Caco-2 (cell line): Measurements from ENCODE around the gene PIK3IP1. TPM values are rescaled to one million over a fixed set of nuclear protein-coding genes. Genes with fewer than 3 reads are reported as not detected.
"Not testable (repeated sequence)": the region's sequence is repeated elsewhere in the genome, so short reads cannot be mapped to it uniquely, and the experiment has no call there.

Experiments used
- BruUV-seq: library from RNA; stranded (reverse); fragments of 400-500 nt; replicated peaks from 2 replicates; lab custom pipeline; 2021; lab: Mats Ljungman, UMichigan
- CTCF ChIA-PET: fragments of 300-600 bp; sonication (Branson Sonifier 250); formaldehyde crosslinking; loops from one replicate; lab custom pipeline; 2022; ENCODE audit warnings: antibody characterized with exemption; lab: Charles Lee
- POLR2A ChIA-PET: fragments of 300-600 bp; sonication (Branson Sonifier 250); formaldehyde crosslinking; loops from one replicate; lab custom pipeline; 2022; ENCODE audit warnings: antibody characterized with exemption; lab: Charles Lee
- DNase-seq, 2 experiments: peaks; one replicate each; pipeline versions ENCODE4 v3.0.0 to v3.0.0-alpha.2; 2020 to 2022
- H3K27me3 ChIP-seq: replicated peaks from 2 replicates; pipeline ENCODE4 v1.6.0; 2011; ENCODE audit warnings: low read length; ENCODE audit not compliant: control insufficient read depth, insufficient read depth
- H3K36me3 ChIP-seq: 2 replicates; pipeline ENCODE4 v1.5.1; 2011; ENCODE audit warnings: low read length; ENCODE audit not compliant: control insufficient read depth, insufficient read depth
- H3K4me1 ChIP-seq: fragments of 250-450 bp; sonication (Bioruptor Pico); 2 replicates; pipeline ENCODE4 v1.5.1; 2020; ENCODE audit warnings: mild to moderate bottlenecking
- H3K4me3 ChIP-seq: 2 replicates; pipeline ENCODE4 v1.5.1; 2011; ENCODE audit warnings: low read depth, mild to moderate bottlenecking, control low read depth, low read length
- H3K9me3 ChIP-seq: fragments of 250-450 bp; sonication (Bioruptor Pico); 2 replicates; pipeline ENCODE4 v1.5.1; 2020; ENCODE audit warnings: mild to moderate bottlenecking, moderate library complexity
- H3K27ac Mint-ChIP-seq: one replicate; pipeline ENCODE4 v1.8.0; 2022; ENCODE audit warnings: mixed read lengths; ENCODE audit not compliant: unreplicated experiment
- H3K27me3 Mint-ChIP-seq: one replicate; pipeline ENCODE4 v1.8.0; 2022; ENCODE audit warnings: mixed read lengths; ENCODE audit not compliant: insufficient read depth, unreplicated experiment
- H3K36me3 Mint-ChIP-seq: one replicate; pipeline ENCODE4 v1.8.0; 2022; ENCODE audit warnings: mild to moderate bottlenecking, mixed read lengths; ENCODE audit not compliant: insufficient read depth, unreplicated experiment
- H3K4me1 Mint-ChIP-seq: one replicate; pipeline ENCODE4 v1.8.0; 2022; ENCODE audit warnings: low read depth, mixed read lengths; ENCODE audit not compliant: unreplicated experiment
- H3K4me3 Mint-ChIP-seq: one replicate; pipeline ENCODE4 v1.8.0; 2022; ENCODE audit warnings: mild to moderate bottlenecking, moderate library complexity, mixed read lengths; ENCODE audit not compliant: unreplicated experiment
- H3K9me3 Mint-ChIP-seq: one replicate; pipeline ENCODE4 v1.8.0; 2022; ENCODE audit warnings: mixed read lengths; ENCODE audit not compliant: unreplicated experiment
- intact Hi-C: fragments of 100-400 bp; cut with micrococcal nuclease; formaldehyde crosslinking; loops from one replicate; pipeline ENCODE4 v1.10.0; 2022; ENCODE audit not compliant: unreplicated experiment
- total RNA-seq: library from RNA; stranded (reverse); gene quantifications from 2 replicates; pipeline ENCODE4 v1.2.3, GENCODE V29; 2022
- TF ChIP-seq, protein P1 (sequence below), 2 experiments: fragments of 200-600 bp in 1 of 2; IDR thresholded peaks; 1 replicate in 1 of 2; 2 replicates in 1 of 2; pipeline versions ENCODE4 v1.5.1 to v1.8.0; 2011 to 2022; ENCODE audit warnings: antibody characterized with exemption in 1 of 2, control low read depth in 1 of 2, inconsistent platforms in 1 of 2, low read depth in 1 of 2, low read length in 1 of 2, mild to moderate bottlenecking in 1 of 2, moderate library complexity in 1 of 2; ENCODE audit not compliant: insufficient read depth in 1 of 2, severe bottlenecking in 1 of 2, unreplicated experiment in 1 of 2

The PIK3IP1 gene
- total RNA-seq, 1 experiment from 2014 or later: 0.68 TPM

DNA sequence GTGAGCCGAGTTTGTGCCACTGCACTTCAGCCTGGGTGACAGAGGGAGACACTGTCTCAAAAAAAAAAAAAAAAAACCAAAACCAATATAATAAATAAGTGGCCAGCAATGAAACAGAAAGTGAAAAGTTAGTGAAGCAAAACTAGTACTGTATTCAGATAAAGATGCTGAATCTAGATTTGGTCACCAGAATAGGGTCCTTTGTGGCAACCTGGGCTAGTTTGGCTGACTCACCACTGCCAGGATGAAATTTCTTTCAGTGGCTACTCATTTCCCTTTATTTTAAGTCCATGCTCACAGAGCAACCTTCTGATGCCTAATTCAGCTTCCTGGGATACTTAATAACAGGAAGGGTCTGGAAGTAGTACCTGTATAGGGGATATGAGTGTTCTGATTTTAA lies 54.2 kb downstream of the PIK3IP1 start:
- peaks cover 52% of the 10 kb centered on the region for H3K4me1 ChIP-seq
- no peaks in the 10 kb centered on the region for H3K27me3 ChIP-seq
- no TSS peak for BruUV-seq
- peaks cover 18% of the 10 kb centered on the region for H3K36me3 Mint-ChIP-seq
- H3K27me3 Mint-ChIP-seq: no peaks in the 10 kb centered on the region
- H3K9me3 ChIP-seq: no peaks in the 10 kb centered on the region
- intact Hi-C loops: loop anchor here (10.0 kb wide), 1 partner anchor 273 kb away; the partner anchor contains the start of genes MORC2 and TUG1
- ChIA-PET POLR2A (no interaction called here), CTCF (no interaction called here)
- peaks cover 30% of the 10 kb centered on the region for H3K4me1 Mint-ChIP-seq
- no peak overlapping the region for H3K27ac Mint-ChIP-seq
- no peaks in the 10 kb centered on the region for H3K9me3 Mint-ChIP-seq
- TF ChIP-seq, protein P1, sequence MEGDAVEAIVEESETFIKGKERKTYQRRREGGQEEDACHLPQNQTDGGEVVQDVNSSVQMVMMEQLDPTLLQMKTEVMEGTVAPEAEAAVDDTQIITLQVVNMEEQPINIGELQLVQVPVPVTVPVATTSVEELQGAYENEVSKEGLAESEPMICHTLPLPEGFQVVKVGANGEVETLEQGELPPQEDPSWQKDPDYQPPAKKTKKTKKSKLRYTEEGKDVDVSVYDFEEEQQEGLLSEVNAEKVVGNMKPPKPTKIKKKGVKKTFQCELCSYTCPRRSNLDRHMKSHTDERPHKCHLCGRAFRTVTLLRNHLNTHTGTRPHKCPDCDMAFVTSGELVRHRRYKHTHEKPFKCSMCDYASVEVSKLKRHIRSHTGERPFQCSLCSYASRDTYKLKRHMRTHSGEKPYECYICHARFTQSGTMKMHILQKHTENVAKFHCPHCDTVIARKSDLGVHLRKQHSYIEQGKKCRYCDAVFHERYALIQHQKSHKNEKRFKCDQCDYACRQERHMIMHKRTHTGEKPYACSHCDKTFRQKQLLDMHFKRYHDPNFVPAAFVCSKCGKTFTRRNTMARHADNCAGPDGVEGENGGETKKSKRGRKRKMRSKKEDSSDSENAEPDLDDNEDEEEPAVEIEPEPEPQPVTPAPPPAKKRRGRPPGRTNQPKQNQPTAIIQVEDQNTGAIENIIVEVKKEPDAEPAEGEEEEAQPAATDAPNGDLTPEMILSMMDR (IDR thresholded peaks at IDR 0.05; ENCODE audit: insufficient read depth in 1 of 2, low read depth in 1 of 2, low read length in 1 of 2, severe bottlenecking in 1 of 2, unreplicated experiment in 1 of 2): no peak
- no peaks in the 10 kb centered on the region; the same call in 1 of the 2 replicates for H3K36me3 ChIP-seq
- no peak overlapping the region for H3K4me3 ChIP-seq
- DNase-seq: no peak
- no peak overlapping the region for H3K4me3 Mint-ChIP-seq

DNA sequence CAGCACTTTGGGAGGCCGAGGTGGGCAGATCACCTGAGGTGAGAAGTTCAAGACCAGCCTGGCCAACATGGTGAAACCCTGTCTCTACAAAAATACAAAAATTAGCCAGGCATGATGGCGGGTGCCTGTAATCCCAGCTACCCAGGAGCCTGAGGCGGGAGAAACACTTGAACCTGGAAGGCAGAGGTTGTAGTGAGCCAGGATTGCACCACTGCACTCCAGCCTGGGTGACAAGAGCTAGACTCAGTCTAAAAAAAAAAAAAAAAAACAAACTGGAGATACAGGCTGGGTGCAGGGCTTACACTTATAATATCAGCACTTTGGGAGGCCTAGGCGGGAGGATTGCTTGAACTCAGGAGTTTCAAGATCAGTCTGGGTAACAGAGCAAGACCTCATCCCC lies 56.2 kb downstream of the PIK3IP1 start:
- Mint-ChIP-seq H3K36me3 (peaks cover 12% of the 10 kb centered on the region), H3K4me1 (peaks cover 15% of the 10 kb centered on the region)
- CTCF ChIA-PET, H3K4me3 Mint-ChIP-seq, H3K27me3 ChIP-seq, H3K27ac Mint-ChIP-seq, H3K9me3 ChIP-seq, H3K4me3 ChIP-seq, BruUV-seq, DNase-seq, H3K27me3 Mint-ChIP-seq, H3K36me3 ChIP-seq, H3K9me3 Mint-ChIP-seq, POLR2A ChIA-PET: not testable (repeated sequence)
- intact Hi-C loops: loop anchor here (10.0 kb wide), 1 partner anchor 271 kb away; the partner anchor contains the start of genes MORC2 and TUG1
- H3K4me1 ChIP-seq: peaks cover 37% of the 10 kb centered on the region

DNA sequence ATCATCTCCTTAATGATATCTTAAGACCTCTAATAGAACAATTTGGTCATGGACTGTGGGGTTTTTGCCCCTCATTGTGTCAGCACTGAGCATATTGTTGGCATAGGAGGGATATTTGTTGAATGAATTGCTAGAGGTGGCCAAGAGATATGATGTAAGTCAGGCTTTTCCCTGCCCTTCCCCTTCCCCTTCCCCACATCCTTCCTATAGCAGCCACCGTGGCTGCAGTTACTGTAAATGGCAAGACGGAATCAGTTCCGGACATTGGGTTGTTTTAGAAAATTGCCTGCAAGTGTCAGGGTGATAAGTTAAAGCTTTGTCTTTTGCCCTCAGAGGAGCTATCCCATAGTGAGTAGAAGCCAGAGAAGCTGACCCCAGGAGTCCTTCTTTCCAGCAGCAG lies 57.2 kb downstream of the PIK3IP1 start:
- intact Hi-C loops: loop anchor here (10.0 kb wide), 1 partner anchor 270 kb away; the partner anchor contains the start of genes MORC2 and TUG1
- Mint-ChIP-seq H3K4me3 (no peak overlapping the region), H3K36me3 (peaks cover 12% of the 10 kb centered on the region), H3K9me3 (no peaks in the 10 kb centered on the region), H3K4me1 (peaks cover 20% of the 10 kb centered on the region), H3K27ac (no peak overlapping the region), H3K27me3 (no peaks in the 10 kb centered on the region)
- H3K4me1 ChIP-seq: peaks cover 35% of the 10 kb centered on the region
- H3K36me3 ChIP-seq: no peaks in the 10 kb centered on the region; the same call in 1 of the 2 replicates
- no peaks in the 10 kb centered on the region for H3K9me3 ChIP-seq
- no peak overlapping the region for H3K4me3 ChIP-seq
- TF ChIP-seq, protein P1 (IDR thresholded peaks at IDR 0.05; ENCODE audit: insufficient read depth in 1 of 2, low read depth in 1 of 2, low read length in 1 of 2, severe bottlenecking in 1 of 2, unreplicated experiment in 1 of 2): no peak
- no TSS peak for BruUV-seq
- DNase-seq: no peak
- ChIA-PET POLR2A (no interaction called here), CTCF (interaction anchor here (1.1 kb wide), 1 partner anchor 38 kb away, joined by 4 read pairs; no protein-coding TSS in a partner anchor)
- no peaks in the 10 kb centered on the region for H3K27me3 ChIP-seq
